B cell (primary cell): Measurements from ENCODE around the gene SLC39A8.
"Not testable (repeated sequence)": the region's sequence is repeated elsewhere in the genome, so short reads cannot be mapped to it uniquely, and the experiment has no call there.

Experiments
- EZH2 ChIP-seq: IDR thresholded peaks from 2 replicates; pipeline ENCODE4 v1.6.1; 2012; ENCODE audit warnings: borderline replicate concordance, low read depth, mild to moderate bottlenecking, moderate library complexity, low read length; ENCODE audit not compliant: insufficient read depth, poor library complexity, severe bottlenecking
- TF ChIP-seq, protein P1 (sequence below): fragments of 200-600 bp; IDR thresholded peaks from one replicate; pipeline ENCODE4 v1.8.0; 2022; ENCODE audit warnings: antibody characterized with exemption, mild to moderate bottlenecking

- TF ChIP-seq, protein P1, sequence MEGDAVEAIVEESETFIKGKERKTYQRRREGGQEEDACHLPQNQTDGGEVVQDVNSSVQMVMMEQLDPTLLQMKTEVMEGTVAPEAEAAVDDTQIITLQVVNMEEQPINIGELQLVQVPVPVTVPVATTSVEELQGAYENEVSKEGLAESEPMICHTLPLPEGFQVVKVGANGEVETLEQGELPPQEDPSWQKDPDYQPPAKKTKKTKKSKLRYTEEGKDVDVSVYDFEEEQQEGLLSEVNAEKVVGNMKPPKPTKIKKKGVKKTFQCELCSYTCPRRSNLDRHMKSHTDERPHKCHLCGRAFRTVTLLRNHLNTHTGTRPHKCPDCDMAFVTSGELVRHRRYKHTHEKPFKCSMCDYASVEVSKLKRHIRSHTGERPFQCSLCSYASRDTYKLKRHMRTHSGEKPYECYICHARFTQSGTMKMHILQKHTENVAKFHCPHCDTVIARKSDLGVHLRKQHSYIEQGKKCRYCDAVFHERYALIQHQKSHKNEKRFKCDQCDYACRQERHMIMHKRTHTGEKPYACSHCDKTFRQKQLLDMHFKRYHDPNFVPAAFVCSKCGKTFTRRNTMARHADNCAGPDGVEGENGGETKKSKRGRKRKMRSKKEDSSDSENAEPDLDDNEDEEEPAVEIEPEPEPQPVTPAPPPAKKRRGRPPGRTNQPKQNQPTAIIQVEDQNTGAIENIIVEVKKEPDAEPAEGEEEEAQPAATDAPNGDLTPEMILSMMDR: not testable (repeated sequence)
- TF ChIP-seq EZH2: not testable (repeated sequence)
Observed at GRCh38 chr4:102380253-102380652, 35.0 kb upstream of the SLC39A8 start.
